AML-193 (cell line): Measurements from ENCODE around the gene SEPTIN12.
A peak's percentile ranks its signal among the peaks of the same experiment; 100 is the strongest.

Source experiments
- DNase-seq, 2 experiments: peaks; one replicate each; lab custom pipeline; 2025; lab: John Stamatoyannopoulos, UW

SEPTIN12 gene

GRCh38 chr16:4787627-4788482, at the start of gene SEPTIN12:
SEPTIN12 (minus strand) TSS chr16:4788345; CDS start chr16:4787645, 700 bp downstream.
- DNase-seq: no peak

- DNase-seq: no peak
Measured at GRCh38 chr16:4836727-4837126, 48.6 kb upstream of the SEPTIN12 start.

GRCh38 chr16:4833584-4833983, 45.4 kb upstream of the SEPTIN12 start:
- DNase-seq: no peak

DNA sequence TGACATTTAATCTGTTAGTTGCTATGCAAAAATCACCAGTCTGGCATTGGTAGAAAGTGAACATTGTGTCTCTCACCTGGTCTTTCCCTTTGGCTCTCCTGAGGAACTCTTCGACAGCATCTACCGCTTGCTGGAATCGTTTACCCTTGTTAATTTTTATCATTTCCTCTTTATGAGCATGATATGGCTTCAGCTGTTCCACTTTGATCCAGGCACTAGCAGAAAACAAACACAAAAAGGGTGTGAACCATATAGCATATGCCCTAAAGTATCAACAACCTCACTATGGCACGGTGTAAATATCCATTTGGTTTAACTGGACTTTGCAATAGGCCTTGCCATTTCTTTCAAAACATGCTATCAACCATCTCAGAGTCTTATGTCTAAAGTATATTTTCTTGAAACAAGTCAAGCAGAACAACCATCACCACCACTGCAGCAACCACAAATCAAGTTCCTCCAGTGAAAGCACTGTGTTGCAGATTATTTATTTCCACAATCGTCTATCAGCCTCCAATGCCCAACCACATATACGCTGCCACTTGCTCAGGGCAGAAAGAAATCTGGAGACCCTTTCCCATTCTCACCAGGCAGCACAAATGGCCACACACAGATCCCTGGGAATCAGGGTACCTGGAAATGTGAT, 44.7 kb upstream of the SEPTIN12 start:
- no peak for DNase-seq

- DNase-seq: no peak
Measured at GRCh38 chr16:4831616-4832015, 43.5 kb upstream of the SEPTIN12 start.

GRCh38 chr16:4830408-4830807, 42.3 kb upstream of the SEPTIN12 start:
- no peak for DNase-seq

GRCh38 chr16:4828567-4829321, 40.6 kb upstream of the SEPTIN12 start:
- no peak for DNase-seq

GRCh38 chr16:4826980-4827379, 38.8 kb upstream of the SEPTIN12 start:
- DNase-seq: no peak

- DNase-seq: no peak
Measured at GRCh38 chr16:4826526-4826925, 38.4 kb upstream of the SEPTIN12 start.

DNA sequence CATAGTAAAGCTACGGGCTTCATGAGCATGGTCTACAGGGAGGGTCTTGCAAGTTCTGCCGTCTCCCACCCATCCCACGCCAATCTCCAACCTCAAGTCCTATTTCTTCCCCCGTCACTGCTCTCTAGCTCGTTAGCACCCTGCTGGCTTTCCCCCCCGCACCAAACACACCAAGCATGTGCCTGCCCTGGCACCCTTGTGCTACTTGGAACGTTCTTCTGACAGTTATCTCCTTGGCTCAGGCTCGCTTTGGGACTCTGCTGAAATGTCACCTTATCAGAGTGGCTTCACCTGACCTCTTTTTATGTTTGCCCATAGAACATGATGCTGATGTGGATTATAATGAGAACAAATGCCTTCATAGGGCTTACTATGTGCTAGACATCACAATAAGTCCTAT, 37.1 kb upstream of the SEPTIN12 start:
- DNase-seq: no peak

DNA sequence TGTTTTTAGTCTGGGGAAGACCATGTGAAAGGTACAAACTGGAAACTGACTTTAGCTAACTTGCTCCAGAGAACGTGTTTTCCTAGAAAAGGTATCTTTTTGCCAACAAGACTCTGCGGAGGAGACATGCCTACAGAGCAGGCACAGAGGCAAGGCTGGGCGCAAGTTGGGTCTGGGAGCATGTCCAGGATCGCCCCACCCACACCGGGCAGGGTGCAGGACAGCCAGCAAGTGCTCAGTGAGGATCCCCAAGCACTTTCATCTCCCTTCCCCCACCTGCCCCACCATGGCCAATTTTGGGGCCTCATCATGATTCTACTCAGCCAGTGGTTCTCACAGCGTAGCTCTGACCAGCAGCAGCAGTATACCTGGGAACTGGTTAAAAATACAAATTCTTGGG, 32.5 kb upstream of the SEPTIN12 start:
- no peak for DNase-seq

- no peak for DNase-seq
Measured at GRCh38 chr16:4814542-4815173, 26.5 kb upstream of the SEPTIN12 start.

- DNase-seq: no peak
Measured at GRCh38 chr16:4814046-4814445, 25.9 kb upstream of the SEPTIN12 start.

DNA sequence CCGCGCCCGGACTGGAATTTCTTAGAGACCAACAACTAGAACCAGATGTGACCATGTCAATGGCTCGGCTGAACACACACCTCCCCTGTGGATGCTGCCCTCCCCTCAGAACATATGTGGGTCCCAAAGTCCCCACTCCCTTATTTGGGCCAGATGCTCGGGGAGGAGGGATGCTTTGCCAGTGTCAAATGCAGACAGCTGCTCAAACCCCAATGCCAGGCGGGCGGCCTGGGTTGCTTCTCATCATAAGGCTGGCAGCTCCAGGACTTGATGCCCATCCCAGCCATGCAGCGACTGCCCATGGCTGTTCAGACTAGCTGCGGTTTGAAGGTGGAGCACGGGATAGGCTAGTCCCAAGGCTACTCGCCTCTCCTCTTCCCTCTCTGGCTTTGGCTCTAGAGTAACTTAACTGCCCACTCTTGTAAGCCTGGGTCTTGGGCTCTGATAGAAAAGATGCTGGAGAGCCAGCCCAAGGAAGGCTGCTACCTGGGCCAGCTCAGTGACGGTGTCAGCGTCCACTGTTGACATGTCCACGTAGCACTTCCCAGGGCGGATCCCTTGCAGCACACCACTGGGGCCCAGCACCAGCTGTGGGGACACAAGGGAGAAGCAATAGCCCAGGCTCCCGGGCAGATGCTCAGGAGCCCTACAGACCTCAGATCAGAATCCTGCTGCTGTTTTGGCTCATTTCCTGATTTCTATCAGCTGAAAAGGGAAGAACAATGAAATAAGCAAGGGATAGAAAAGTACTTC, 25.3 kb upstream of the SEPTIN12 start:
- DNase-seq: no peak

DNA sequence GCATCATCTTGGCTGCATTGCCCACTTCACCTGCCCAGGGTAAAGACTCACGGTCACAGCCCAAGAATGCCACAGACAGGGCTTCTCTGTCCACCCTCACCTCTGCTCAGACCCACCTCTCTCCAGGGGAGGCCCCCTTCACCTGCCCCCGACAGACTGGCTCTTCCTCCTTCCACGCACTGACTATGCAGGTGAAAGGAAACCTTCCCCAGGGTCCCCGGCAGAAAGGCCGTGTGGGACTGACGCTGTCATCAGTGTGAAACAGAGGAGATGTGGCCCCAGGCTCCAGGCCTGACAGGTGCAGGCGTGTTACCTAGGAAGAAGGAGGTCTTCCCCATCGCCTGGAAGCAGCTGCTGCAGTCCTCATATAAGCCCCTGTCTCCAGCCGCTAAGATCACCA, 23.6 kb upstream of the SEPTIN12 start:
- no peak for DNase-seq

DNA sequence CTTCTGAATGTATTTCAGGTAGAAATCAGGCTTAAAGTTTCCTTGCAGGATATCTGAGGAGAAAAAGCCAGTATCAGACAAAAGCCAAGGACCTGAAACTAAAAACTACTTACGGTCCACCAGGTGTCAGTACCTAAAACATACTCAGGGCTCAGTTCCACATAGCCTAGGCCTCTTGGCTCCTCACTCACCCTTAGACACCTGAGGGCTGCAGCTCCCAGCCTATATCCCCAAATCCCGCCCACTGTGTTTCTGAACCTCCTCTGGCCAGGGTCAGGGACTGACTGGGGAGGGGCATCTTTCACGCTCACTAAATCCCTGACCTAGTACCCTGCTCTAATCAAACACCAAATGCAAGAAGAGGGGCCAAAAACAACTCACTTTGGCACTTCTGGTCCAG, 23.1 kb upstream of the SEPTIN12 start:
- DNase-seq: no peak

GRCh38 chr16:4806280-4806679, 18.1 kb upstream of the SEPTIN12 start:
- DNase-seq: no peak

DNA sequence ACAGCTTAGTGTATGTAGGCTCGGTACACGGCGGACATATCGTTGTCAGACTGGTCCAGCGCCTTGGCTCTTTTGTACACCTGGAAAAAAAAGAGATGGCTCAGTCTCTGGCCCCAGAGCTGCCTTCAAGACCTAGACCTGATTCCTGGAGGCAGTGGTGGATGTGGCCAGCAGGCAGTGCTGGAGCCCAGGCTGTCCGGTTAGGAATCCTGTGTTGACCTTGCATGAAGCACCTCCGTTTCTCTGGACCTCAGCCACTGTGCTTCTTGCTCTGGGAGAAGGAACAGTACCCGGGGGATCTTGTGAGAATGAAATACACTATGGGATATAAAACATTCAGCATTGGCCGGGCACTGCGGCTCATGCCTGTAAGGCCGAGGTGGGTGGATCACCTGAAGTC, 17.1 kb upstream of the SEPTIN12 start:
- DNase-seq: no peak

DNA sequence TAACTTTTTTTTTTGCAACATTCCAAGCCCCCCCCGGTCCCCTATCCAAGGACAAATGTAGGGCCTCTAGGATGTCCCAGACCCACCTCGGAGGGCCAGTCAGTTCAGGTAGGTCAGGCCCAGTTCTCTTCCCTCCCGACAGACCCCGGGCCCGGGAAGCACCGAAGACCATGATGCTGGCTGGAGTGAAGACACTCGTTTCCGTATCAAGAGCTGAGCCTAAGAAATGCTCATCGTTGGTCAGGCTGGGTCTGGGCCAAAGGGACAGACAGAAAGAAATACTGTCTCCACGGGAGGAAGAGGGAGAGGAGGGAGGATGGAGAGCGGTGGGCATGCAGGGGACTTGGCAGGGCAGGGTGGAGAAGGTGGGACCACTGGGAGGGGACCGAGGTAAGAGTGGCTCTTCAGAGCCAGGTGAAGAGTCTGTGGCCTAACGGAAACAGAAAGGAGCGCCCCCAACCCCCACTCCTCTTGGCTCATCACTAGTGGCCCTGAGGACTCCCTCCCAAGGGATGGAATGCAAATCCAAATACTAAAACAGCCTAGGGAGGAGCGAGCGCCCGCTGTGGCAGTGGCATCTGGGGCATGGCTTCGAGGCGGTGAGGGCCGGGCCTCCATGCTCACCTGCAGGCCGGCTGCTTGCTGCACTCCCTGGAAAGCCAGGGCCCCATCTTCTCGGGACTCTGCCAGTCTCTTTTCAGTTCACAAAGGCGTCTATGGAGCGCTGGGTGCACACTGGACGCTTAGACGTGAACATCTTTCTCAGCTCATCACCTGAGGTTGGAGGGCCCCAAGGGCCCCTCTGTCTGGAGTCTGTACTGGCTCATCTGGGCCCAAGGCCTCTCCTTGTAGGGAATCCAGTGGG, 16.0 kb upstream of the SEPTIN12 start:
- DNase-seq: no peak

GRCh38 chr16:4803401-4803844, 15.3 kb upstream of the SEPTIN12 start:
- DNase-seq: peak in 1 of 2 experiments; percentile 18
